ENCODE results near the gene CD300A. TPM values are rescaled to one million over a fixed set of nuclear protein-coding genes. Genes with fewer than 3 reads are reported as not detected.

Gene CD300A
- total and polyA plus RNA-seq, 2 of the 4 experiments (the other 2 are of a cell fraction): not detected

DNA sequence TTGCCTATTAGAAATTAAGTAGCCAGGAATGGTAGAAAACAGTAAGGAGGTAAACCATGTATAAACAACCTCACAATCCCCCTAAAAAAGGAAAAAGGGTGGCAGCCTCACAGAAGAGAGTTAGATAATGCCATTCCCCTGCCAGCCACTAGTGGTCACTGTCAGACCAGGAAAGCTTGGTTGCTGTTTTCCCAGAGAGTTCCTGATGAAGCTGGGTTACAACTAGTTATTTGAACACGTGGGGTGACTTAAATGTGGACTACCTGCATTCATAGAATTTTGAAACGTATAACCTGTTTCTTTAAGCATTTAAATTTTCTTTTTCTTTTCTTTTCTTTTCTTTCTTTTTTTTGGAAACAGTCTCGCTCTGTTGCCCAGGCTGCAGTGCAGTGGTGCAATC lies 28.7 kb upstream of the CD300A start:
- intact Hi-C loops (cut with micrococcal nuclease) (no loop called here), dilution Hi-C loops (cut with HindIII; ENCODE audit: low sequenced_read_pairs, unreplicated experiment) (no loop called here), in situ Hi-C loops (cut with MboI; ENCODE audit: low sequenced_read_pairs) (no loop called here)
- H2AFZ ChIP-seq (replicated peaks; ENCODE audit: low read length, poor library complexity): no peak overlapping the region
- TF ChIP-seq, protein P1, sequence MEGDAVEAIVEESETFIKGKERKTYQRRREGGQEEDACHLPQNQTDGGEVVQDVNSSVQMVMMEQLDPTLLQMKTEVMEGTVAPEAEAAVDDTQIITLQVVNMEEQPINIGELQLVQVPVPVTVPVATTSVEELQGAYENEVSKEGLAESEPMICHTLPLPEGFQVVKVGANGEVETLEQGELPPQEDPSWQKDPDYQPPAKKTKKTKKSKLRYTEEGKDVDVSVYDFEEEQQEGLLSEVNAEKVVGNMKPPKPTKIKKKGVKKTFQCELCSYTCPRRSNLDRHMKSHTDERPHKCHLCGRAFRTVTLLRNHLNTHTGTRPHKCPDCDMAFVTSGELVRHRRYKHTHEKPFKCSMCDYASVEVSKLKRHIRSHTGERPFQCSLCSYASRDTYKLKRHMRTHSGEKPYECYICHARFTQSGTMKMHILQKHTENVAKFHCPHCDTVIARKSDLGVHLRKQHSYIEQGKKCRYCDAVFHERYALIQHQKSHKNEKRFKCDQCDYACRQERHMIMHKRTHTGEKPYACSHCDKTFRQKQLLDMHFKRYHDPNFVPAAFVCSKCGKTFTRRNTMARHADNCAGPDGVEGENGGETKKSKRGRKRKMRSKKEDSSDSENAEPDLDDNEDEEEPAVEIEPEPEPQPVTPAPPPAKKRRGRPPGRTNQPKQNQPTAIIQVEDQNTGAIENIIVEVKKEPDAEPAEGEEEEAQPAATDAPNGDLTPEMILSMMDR (conservative IDR thresholded peaks at IDR 0.05; ENCODE audit: low read depth, low read length): peak; percentile 26; the same call in 1 of the 2 replicates
- TF ChIP-seq FOS (IDR thresholded peaks at IDR 0.05; ENCODE audit: low read depth, low read length): no peak
- H3K9ac ChIP-seq (ENCODE audit: low read depth, low read length): no peak overlapping the region
- no peaks in the 10 kb centered on the region for H3K36me3 ChIP-seq (ENCODE audit: control insufficient read depth, insufficient read depth, low read length)
- H3K23ac ChIP-seq (ENCODE audit: low read depth, low read length): no peak overlapping the region
- no peak overlapping the region for H2BK20ac ChIP-seq (ENCODE audit: low read depth, low read length)
- BruUV-seq (replicated peaks): no TSS peak
- no peak overlapping the region for H3K14ac ChIP-seq (replicated peaks; ENCODE audit: low read depth, low read length)
- H4K91ac ChIP-seq (ENCODE audit: insufficient read depth, low read depth, low read length): no peak overlapping the region
- ChIA-PET POLR2A (ENCODE audit: unreplicated experiment) (no interaction called here), CTCF (no interaction called here)
- H3K4me2 ChIP-seq (ENCODE audit: low read depth, low read length): no peak overlapping the region
- no peaks in the 10 kb centered on the region for H3K79me1 ChIP-seq (ENCODE audit: low read depth in 1 of 2, low read length in 2 of 2)
- H3K56ac ChIP-seq (ENCODE audit: extremely low read depth, insufficient read depth, low read length): no peak overlapping the region
- no peak overlapping the region for H3K4me3 ChIP-seq (ENCODE audit: insufficient read depth, low read depth, low read length)
- no peaks in the 10 kb centered on the region for H3K4me1 ChIP-seq (ENCODE audit: control insufficient read depth, insufficient read depth, low read length)
- no peak overlapping the region for H3K27ac ChIP-seq (ENCODE audit: insufficient read depth, low read length)
- no peak overlapping the region for H2BK120ac ChIP-seq (ENCODE audit: low read depth, low read length)
- no peak overlapping the region for H3K4ac ChIP-seq (ENCODE audit: low read depth, low read length)
- no peaks in the 10 kb centered on the region for H4K20me1 ChIP-seq (ENCODE audit: insufficient read depth, low read length)
- no peak overlapping the region for H2BK5ac ChIP-seq (ENCODE audit: low read depth, low read length, poor library complexity, severe bottlenecking)
- H3K18ac ChIP-seq (ENCODE audit: low read depth, low read length): no peak overlapping the region
- H3K9me3 ChIP-seq (ENCODE audit: control insufficient read depth, insufficient read depth, low read length): peaks cover 22% of the 10 kb centered on the region
- H2AK9ac ChIP-seq (replicated peaks; ENCODE audit: low read depth, low read length, poor library complexity): no peak overlapping the region
- H3K27me3 ChIP-seq (ENCODE audit: control insufficient read depth, insufficient read depth, low read length): no peaks in the 10 kb centered on the region; the same call in 1 of the 2 replicates
- no peak overlapping the region for H4K5ac ChIP-seq (ENCODE audit: low read depth, low read length)
- no CpG with 5 or more reads among the region's 3 CpGs for WGBS, 2 experiments (ENCODE audit: extremely low coverage in 2 of 2, insufficient read length in 1 of 2)
- ATAC-seq (ENCODE audit: low read depth) (no peak), DNase-seq (no peak)
- no peak overlapping the region for H4K8ac ChIP-seq (ENCODE audit: low read depth in 2 of 2, low read length in 2 of 2)
- no peak overlapping the region for H2BK15ac ChIP-seq (ENCODE audit: low read depth, low read length)
- no peak overlapping the region for H2AK5ac ChIP-seq (ENCODE audit: low read depth, low read length)
- no peaks in the 10 kb centered on the region for H3K9me1 ChIP-seq (ENCODE audit: insufficient read depth, low read length)

All from IMR-90 (cell line).